ENCODE results near the gene DET1.

GRCh38 chr15:88571852-88572259 lies 25.4 kb upstream of the DET1 start:
- TF ChIP-seq, protein P1, sequence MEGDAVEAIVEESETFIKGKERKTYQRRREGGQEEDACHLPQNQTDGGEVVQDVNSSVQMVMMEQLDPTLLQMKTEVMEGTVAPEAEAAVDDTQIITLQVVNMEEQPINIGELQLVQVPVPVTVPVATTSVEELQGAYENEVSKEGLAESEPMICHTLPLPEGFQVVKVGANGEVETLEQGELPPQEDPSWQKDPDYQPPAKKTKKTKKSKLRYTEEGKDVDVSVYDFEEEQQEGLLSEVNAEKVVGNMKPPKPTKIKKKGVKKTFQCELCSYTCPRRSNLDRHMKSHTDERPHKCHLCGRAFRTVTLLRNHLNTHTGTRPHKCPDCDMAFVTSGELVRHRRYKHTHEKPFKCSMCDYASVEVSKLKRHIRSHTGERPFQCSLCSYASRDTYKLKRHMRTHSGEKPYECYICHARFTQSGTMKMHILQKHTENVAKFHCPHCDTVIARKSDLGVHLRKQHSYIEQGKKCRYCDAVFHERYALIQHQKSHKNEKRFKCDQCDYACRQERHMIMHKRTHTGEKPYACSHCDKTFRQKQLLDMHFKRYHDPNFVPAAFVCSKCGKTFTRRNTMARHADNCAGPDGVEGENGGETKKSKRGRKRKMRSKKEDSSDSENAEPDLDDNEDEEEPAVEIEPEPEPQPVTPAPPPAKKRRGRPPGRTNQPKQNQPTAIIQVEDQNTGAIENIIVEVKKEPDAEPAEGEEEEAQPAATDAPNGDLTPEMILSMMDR (IDR thresholded peaks at IDR 0.05): no peak
- TF ChIP-seq POLR2A (IDR thresholded peaks at IDR 0.05) (no peak), EP300 (IDR thresholded peaks at IDR 0.05; ENCODE audit: low read depth) (no peak), POLR2AphosphoS5 (IDR thresholded peaks at IDR 0.05) (no peak)

Measured in transverse colon (tissue), 4 donors.